ENCODE measurements around the gene OR7A5.
"Not testable (repeated sequence)": the region's sequence is repeated elsewhere in the genome, so short reads cannot be mapped to it uniquely, and the experiment has no call there.

The OR7A5 gene

DNA sequence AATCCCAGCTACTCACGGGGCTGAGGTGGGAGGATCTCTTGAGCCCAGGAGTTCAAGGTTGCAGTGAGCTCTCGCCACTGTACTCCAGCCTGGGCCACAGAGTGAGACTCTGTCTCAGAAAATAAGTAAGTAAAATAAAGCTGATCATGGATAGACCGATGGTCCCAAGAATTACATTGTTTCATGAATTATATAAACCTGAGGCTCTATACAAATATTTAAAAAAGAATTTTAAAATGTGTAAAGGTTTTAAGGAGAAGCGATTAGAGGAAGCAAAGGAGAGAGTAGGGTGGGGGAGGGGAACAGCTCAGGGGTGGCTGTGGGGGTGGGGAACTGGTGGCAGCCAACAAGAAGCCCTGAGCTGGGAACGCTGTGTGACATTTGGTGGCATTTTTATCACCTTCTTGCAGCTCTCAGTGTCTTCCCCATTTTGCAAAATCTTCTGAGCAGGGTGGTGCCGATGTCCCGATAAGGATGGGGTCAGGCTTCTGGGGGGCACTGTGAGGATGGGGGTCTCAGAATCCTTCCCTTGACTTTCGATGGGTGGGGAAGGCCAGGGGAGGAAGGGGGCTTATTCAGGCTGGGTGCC lies 51.5 kb downstream of the OR7A5 start:
- DNase-seq = not testable (repeated sequence)

DNA sequence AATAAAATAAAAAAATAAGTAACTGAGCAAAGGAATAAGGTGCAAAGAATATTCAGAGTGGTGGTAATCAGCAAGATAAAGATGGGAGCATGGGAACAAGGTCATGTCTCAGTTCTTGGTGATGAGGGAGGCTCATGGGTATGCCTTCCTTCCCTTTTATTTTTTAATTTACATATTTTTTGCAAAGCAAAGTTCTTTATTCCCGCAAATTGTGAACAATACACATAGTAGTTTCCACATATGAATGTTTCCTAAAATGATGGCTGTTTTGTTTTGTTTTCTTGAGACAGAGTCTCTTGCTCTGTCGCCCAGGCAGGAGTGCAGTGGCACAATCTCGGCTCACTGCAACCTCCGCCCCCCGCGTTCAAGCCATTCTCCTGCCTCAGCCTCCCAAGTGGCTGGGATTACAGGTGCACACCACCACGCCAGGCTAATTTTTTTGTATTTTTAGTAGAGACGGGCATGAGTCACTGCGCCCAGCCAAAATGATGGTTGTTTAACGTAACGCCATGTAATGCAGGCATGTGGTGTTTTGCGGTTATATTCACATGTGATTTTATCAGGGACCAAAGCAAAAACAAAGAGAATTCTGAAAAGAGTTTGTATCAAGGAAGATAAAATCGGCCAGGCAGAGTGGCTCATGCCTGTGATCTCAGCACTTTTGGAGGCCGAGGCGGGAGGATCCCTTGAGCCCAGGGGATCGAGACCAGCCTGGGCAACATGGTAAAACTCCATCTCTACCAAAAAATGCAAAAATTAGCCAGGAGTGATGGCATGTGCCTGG lies 52.2 kb downstream of the OR7A5 start:
- no peak for DNase-seq

DNA sequence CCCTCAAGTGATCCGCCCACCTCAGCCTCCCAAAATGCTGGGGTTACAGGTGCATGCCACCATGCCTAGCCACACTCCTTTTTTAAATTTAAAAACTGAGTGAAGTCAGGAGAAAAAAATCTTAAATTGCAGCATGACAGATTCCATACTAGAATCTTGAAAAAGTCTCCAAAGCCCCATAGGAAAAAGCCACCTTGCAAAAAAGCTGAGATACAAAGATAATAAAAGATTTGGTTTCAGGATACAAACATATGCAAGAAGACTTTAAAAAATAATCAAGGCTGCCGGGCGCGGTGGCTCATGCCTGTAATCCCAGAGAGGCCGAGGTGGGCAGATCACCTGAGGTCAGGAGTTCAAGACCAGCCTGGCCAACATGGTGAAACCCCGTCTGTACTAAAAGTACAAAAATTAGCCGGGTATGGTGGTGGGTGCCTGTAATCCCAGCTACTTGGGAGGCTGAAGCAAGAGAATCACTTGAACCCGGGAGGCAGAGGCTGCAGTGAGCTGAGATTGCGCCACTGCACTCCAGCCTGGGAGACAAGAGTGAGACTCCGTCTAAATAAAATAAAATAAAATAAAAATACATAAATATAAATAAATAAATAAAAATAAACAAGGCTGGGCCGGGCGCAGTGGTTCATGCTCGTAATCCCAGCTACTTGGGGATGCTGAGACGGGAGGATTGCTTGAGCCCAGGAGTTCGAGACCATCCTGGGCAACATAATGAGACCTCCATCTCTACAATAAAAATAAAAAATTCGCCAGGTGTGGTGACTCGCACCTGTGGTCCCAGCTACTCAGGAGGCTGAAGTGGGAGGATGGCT lies 53.1 kb downstream of the OR7A5 start:
- not testable (repeated sequence) for DNase-seq

DNA sequence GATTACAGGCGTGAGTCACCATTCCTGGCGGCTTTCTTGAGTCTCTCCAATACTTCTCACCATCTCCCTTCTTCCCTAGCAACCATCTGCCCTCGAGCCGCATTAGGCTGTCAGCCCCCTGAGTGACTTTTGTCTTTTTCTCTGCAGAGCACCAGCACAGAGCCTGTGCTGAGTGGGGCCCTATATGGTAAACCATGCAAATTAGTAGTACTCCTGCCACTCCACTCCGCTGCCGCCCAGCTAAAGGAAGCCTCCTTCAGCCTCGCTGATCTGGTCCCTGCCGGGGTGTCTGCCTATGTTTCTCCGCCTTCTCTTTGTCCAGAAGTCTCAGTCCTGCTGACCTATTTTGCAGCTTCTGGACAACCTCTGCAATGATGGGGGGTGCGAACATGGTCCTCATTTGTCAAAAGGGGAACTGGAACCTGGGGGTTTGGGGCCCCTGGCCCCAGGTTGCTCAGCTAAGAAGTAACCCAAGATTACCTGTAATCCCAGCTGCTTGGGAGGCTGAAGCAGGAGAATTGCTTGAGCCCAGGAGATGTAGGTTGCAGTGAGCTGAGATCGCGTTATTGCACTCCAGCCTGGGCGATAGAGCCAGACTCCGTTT lies 54.3 kb downstream of the OR7A5 start:
- DNase-seq = not testable (repeated sequence)

DNA sequence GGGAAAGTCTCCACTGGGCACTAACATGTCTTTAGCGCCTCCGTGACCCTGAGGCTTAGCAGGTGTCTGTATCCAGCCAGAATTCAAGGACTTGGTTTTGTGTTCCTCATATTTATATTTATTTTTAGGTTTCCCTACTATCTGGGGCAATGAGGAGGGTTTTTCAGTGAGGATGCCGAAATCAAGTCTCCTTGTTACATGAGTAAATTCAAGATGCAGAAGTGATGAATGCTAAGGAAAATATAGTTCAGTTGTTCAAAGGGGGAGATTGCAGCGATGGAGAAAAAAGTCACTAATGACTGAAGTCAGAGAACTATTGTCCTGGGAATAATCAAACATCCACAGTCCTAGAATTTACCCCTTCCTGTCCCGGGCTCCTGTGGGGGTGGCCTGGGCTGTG lies 55.8 kb downstream of the OR7A5 start:
- DNase-seq = no peak

DNA sequence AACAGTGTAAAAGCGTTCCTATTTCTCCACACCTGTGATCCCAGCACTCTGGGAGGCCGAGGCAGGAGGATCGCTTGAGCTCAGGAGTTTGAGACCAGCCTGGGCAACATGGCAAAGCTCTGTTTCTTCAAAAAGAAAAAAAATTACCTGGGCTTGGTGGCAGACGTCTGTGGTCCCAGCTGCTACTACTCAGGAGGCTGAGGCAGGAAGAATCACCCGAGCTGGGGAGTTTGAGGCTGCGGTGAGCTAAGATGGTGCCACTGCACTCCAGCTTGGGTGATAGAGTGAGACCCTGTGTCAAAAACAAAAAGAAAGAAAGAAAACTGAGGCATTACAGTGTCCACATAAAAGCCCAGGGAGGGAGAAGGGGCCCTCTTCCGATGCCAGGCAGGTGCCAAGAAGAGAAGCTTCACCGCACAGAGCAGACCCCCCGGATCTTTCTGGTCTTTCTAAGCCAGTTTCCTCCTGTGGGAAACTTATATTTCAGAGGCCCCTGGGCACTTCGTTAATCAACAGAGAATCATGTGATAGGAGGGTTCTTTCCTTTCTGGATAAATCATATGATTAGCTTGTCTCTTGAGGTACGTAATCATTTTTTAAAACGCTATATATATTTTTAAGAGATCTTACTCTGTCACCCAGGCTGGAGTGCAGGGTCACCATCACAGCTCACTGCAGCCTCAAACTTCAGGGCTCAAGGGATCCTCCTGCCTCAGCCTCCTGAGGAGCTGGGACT lies 56.7 kb downstream of the OR7A5 start, which contains the start of gene ADGRE2:
Gene ADGRE2, minus strand, starts transcription at position 451 of the 736 bp plus-strand sequence. CDS start 1,804 bp downstream, outside the sequence.
- DNase-seq = not testable (repeated sequence)

DNA sequence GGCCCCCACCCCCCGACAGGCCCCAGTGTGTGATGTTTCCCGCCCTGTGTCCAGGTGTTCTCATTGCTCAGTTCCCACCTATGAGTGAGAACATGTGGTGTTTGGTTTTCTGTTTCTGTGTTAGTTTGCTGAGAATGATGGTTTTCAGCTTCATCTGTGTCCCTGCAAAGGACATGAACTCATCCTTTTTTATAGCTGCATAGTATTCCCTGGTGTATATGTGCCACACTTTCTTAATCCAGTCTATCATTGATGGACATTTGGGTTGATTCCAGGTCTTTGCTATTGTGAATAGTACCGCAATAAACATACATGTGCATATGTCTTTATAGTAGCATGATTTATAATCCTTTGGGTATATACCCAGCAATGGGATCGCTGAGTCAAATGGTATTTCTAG lies 57.3 kb downstream of the OR7A5 start:
- DNase-seq = not testable (repeated sequence)
